Measurements from ENCODE around the gene FRK. TPM values are rescaled to one million over a fixed set of nuclear protein-coding genes. Genes with fewer than 3 reads are reported as not detected.

Gene FRK
- polyA plus RNA-seq, 1 donor (not counting 4 experiments of a cell fraction or from before 2014, with no cell fraction given): 2.4 TPM

DNA sequence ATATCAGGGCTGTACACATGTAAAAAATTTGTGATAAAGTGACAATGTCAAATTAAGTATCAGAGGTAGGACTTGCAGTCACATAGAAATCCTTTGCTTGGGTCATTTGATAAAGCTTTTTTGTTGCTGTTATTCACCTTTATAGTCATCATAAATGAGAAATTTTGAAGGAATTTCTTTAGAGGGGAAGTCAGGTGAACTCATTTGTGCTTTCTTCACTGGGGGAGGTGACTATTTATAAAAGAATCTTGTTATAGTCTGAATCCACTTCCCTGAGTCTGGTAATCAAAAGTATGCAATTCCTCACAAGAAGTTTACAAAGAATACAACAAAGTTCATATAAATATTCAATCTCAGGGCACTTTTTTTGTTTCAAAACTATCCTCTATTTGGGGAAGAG is 47.7 kb downstream of the FRK start:
- no peaks in the 10 kb centered on the region for H3K79me2 ChIP-seq (ENCODE audit: control insufficient read depth, insufficient read depth, low read length)
- DNase-seq (ENCODE audit: low read depth, low spot score) (peak; percentile 5), FAIRE-seq (no peak)
- dilution Hi-C loops (cut with MboI; ENCODE audit: extremely low pct_ligation_motif_present, low sequenced_read_pairs): no loop called here
- peak overlapping the region; percentile 53 for H3K4me2 ChIP-seq (ENCODE audit: control insufficient read depth, extremely low read depth, insufficient read depth, low read depth, low read length)
- TF ChIP-seq, protein P1, sequence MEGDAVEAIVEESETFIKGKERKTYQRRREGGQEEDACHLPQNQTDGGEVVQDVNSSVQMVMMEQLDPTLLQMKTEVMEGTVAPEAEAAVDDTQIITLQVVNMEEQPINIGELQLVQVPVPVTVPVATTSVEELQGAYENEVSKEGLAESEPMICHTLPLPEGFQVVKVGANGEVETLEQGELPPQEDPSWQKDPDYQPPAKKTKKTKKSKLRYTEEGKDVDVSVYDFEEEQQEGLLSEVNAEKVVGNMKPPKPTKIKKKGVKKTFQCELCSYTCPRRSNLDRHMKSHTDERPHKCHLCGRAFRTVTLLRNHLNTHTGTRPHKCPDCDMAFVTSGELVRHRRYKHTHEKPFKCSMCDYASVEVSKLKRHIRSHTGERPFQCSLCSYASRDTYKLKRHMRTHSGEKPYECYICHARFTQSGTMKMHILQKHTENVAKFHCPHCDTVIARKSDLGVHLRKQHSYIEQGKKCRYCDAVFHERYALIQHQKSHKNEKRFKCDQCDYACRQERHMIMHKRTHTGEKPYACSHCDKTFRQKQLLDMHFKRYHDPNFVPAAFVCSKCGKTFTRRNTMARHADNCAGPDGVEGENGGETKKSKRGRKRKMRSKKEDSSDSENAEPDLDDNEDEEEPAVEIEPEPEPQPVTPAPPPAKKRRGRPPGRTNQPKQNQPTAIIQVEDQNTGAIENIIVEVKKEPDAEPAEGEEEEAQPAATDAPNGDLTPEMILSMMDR (optimal IDR thresholded peaks at IDR 0.05 in 1 of 3, IDR thresholded peaks at IDR 0.05 in 1 of 3, conservative IDR thresholded peaks at IDR 0.05 in 1 of 3; ENCODE audit: extremely low read depth in 1 of 3, insufficient read depth in 2 of 3, low read length in 3 of 3): no peak
- TF ChIP-seq EZH2 (IDR thresholded peaks at IDR 0.05; ENCODE audit: low read length): no peak
- no peaks in the 10 kb centered on the region for H3K36me3 ChIP-seq (ENCODE audit: control insufficient read depth in 2 of 2, extremely low read depth in 1 of 2, insufficient read depth in 2 of 2, low read length in 2 of 2)
- peak overlapping the region in 1 of 3 experiments; percentile 20 for H3K4me3 ChIP-seq (ENCODE audit: control insufficient read depth in 2 of 3, extremely low read depth in 1 of 3, insufficient read depth in 2 of 3, low read depth in 1 of 3, low read length in 3 of 3)
- H3K9me3 ChIP-seq (ENCODE audit: control insufficient read depth, low read depth, low read length): no peaks in the 10 kb centered on the region
- no peak overlapping the region for H3K9ac ChIP-seq (ENCODE audit: control insufficient read depth, extremely low read depth, insufficient read depth, low read length)
- no peak overlapping the region for H2AFZ ChIP-seq (ENCODE audit: control insufficient read depth, low read length)
- peak overlapping the region; percentile 48 for H3K27ac ChIP-seq (ENCODE audit: control insufficient read depth, insufficient read depth, low read length)
- no peaks in the 10 kb centered on the region for H4K20me1 ChIP-seq (ENCODE audit: control insufficient read depth, extremely low read depth, insufficient read depth, low read length)
- peaks cover 51% of the 10 kb centered on the region for H3K4me1 ChIP-seq (ENCODE audit: control insufficient read depth, extremely low read depth, insufficient read depth, low read length)
- no peaks in the 10 kb centered on the region for H3K27me3 ChIP-seq (ENCODE audit: control insufficient read depth, extremely low read depth, insufficient read depth, low read length)
- H3K9me1 ChIP-seq (ENCODE audit: control insufficient read depth, extremely low read depth, insufficient read depth, low read length): no peaks in the 10 kb centered on the region

DNA sequence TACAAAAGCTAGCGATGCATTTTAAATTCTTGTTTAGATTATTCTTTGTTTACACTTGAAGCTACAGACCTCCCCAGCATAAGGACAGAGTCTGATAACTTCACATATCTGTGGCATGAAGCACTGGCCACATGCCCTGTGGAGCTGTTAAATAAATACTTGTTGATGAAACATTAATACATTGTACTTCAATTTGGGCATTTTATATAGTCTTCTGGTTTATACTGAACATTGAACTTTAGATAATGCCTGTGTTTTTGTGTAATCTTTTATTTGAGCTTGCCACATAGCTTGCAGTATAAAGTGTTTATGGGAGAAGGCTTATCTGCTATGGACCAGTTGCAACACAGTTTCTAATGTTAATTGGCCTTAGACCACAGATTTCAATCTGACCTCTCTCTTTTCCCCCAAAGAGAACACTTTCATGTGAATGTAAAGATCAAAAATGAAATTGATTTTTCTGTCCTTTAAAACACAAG is 48.2 kb downstream of the FRK start:
- H3K4me2 ChIP-seq (ENCODE audit: control insufficient read depth, extremely low read depth, insufficient read depth, low read depth, low read length): peak overlapping the region; percentile 53
- H3K4me1 ChIP-seq (ENCODE audit: control insufficient read depth, extremely low read depth, insufficient read depth, low read length): peaks cover 47% of the 10 kb centered on the region
- H3K27me3 ChIP-seq (ENCODE audit: control insufficient read depth, extremely low read depth, insufficient read depth, low read length): no peaks in the 10 kb centered on the region
- dilution Hi-C loops (cut with MboI; ENCODE audit: extremely low pct_ligation_motif_present, low sequenced_read_pairs): no loop called here
- no peaks in the 10 kb centered on the region for H3K79me2 ChIP-seq (ENCODE audit: control insufficient read depth, insufficient read depth, low read length)
- peak overlapping the region; percentile 48 for H3K27ac ChIP-seq (ENCODE audit: control insufficient read depth, insufficient read depth, low read length)
- FAIRE-seq (peak; percentile 63), DNase-seq (ENCODE audit: low read depth, low spot score) (no peak)
- H3K9me1 ChIP-seq (ENCODE audit: control insufficient read depth, extremely low read depth, insufficient read depth, low read length): no peaks in the 10 kb centered on the region
- no peaks in the 10 kb centered on the region for H3K9me3 ChIP-seq (ENCODE audit: control insufficient read depth, low read depth, low read length)
- no peak for TF ChIP-seq EZH2 (IDR thresholded peaks at IDR 0.05; ENCODE audit: low read length)
- TF ChIP-seq, protein P1 (optimal IDR thresholded peaks at IDR 0.05 in 1 of 3, IDR thresholded peaks at IDR 0.05 in 1 of 3, conservative IDR thresholded peaks at IDR 0.05 in 1 of 3; ENCODE audit: extremely low read depth in 1 of 3, insufficient read depth in 2 of 3, low read length in 3 of 3): no peak
- no peaks in the 10 kb centered on the region for H3K36me3 ChIP-seq (ENCODE audit: control insufficient read depth in 2 of 2, extremely low read depth in 1 of 2, insufficient read depth in 2 of 2, low read length in 2 of 2)
- no peaks in the 10 kb centered on the region for H4K20me1 ChIP-seq (ENCODE audit: control insufficient read depth, extremely low read depth, insufficient read depth, low read length)
- no peak overlapping the region for H3K9ac ChIP-seq (ENCODE audit: control insufficient read depth, extremely low read depth, insufficient read depth, low read length)
- H3K4me3 ChIP-seq (ENCODE audit: control insufficient read depth in 2 of 3, extremely low read depth in 1 of 3, insufficient read depth in 2 of 3, low read depth in 1 of 3, low read length in 3 of 3): peak overlapping the region in 1 of 3 experiments; percentile 20
- no peak overlapping the region for H2AFZ ChIP-seq (ENCODE audit: control insufficient read depth, low read length)

Data from keratinocyte (primary cell).